Endothelial cell of umbilical vein (primary cell): ENCODE data around the gene SEMG2. TPM values are rescaled to one million over a fixed set of nuclear protein-coding genes. Genes with fewer than 3 reads are reported as not detected.

Experiments
- BruUV-seq: library from RNA; stranded (reverse); fragments of 400-500 nt; replicated peaks from 2 replicates; lab custom pipeline; 2021; lab: Mats Ljungman, UMichigan
- CTCF ChIA-PET: fragments of 300-600, 350-600 bp; sonication (Branson Sonifier 250); formaldehyde crosslinking; loops from one replicate; lab custom pipeline; 2021; ENCODE audit warnings: antibody characterized with exemption, inconsistent platforms; lab: Charles Lee
- POLR2A ChIA-PET: fragments of 300-600, 350-600 bp; sonication (Branson Sonifier 250); formaldehyde crosslinking; loops from one replicate; lab custom pipeline; 2021; ENCODE audit warnings: antibody characterized with exemption, inconsistent platforms; lab: Charles Lee
- DNase-seq: peaks from one replicate; pipeline ENCODE4 v3.0.0-alpha.2; 2011; ENCODE audit warnings: low read depth, low spot score
- FAIRE-seq: peaks from 2 replicates; lab custom pipeline; 2011; peaks lifted over from hg19 to GRCh38; lab: Jason Lieb, UNC
- H2AFZ ChIP-seq: 2 replicates; pipeline ENCODE4 v1.6.0; 2012; ENCODE audit warnings: low read depth, low read length, control low read depth, inconsistent platforms
- H3K27ac ChIP-seq: 2 replicates; pipeline ENCODE4 v1.5.1; 2011; ENCODE audit warnings: low read depth, mild to moderate bottlenecking, control low read depth, low read length, moderate library complexity; ENCODE audit not compliant: insufficient read depth
- H3K27me3 ChIP-seq, 2 experiments: 2 replicates each; pipeline versions ENCODE4 v1.6.0 to v1.6.1; 2011; ENCODE audit warnings: low read length in 2 of 2, mixed read lengths in 1 of 2; ENCODE audit not compliant: control insufficient read depth in 2 of 2, insufficient read depth in 2 of 2
- H3K36me3 ChIP-seq, 2 experiments: 2 replicates in 1 of 2; 3 replicates in 1 of 2; pipeline ENCODE4 v1.5.1; 2011; ENCODE audit warnings: low read length in 2 of 2, mild to moderate bottlenecking in 1 of 2, moderate library complexity in 1 of 2; ENCODE audit not compliant: control insufficient read depth in 2 of 2, insufficient read depth in 2 of 2; ENCODE audit errors: extremely low read depth in 1 of 2
- H3K4me1 ChIP-seq: 3 replicates; pipeline ENCODE4 v1.5.1; 2011; ENCODE audit warnings: mild to moderate bottlenecking, low read length; ENCODE audit not compliant: control insufficient read depth, insufficient read depth; ENCODE audit errors: extremely low read depth
- H3K4me2 ChIP-seq: 2 replicates; pipeline ENCODE4 v1.6.1; 2011; ENCODE audit warnings: low read length, control low read depth, mixed read lengths; ENCODE audit not compliant: insufficient read depth
- H3K4me3 ChIP-seq, 3 experiments: fragments of 200-600 bp in 1 of 3; sonication (generic), shearing (Covaris generic) in 1 of 3; replicated peaks in 1 of 3; 2 replicates each; pipeline ENCODE4 v1.5.1; 2011 to 2016; ENCODE audit warnings: control low read depth in 3 of 3, low read length in 3 of 3, mild to moderate bottlenecking in 2 of 3, inconsistent platforms in 1 of 3, low read depth in 1 of 3, moderate library complexity in 1 of 3; ENCODE audit not compliant: insufficient read depth in 1 of 3
- H3K79me2 ChIP-seq: 2 replicates; pipeline ENCODE4 v1.6.0; 2012; ENCODE audit warnings: low read length, inconsistent platforms; ENCODE audit not compliant: control insufficient read depth, insufficient read depth
- H3K9ac ChIP-seq: replicated peaks from 2 replicates; pipeline ENCODE3; 2011; ENCODE audit warnings: low read length, control low read depth; ENCODE audit not compliant: insufficient read depth; ENCODE audit errors: extremely low read depth
- H3K9me1 ChIP-seq: replicated peaks from 3 replicates; pipeline ENCODE4 v1.6.0; 2011; ENCODE audit warnings: mild to moderate bottlenecking, low read length; ENCODE audit not compliant: control insufficient read depth, insufficient read depth; ENCODE audit errors: extremely low read depth
- H3K9me3 ChIP-seq: replicated peaks from 2 replicates; pipeline ENCODE4 v1.5.1; 2012; ENCODE audit warnings: low read length, inconsistent platforms; ENCODE audit not compliant: control insufficient read depth, insufficient read depth
- H4K20me1 ChIP-seq: replicated peaks from 2 replicates; pipeline ENCODE3; 2011; ENCODE audit warnings: mild to moderate bottlenecking, low read length; ENCODE audit not compliant: control insufficient read depth, insufficient read depth; ENCODE audit errors: extremely low read depth
- CTCF ChIP-seq, 2 donors: IDR thresholded peaks; 1 replicate in 1 of 2; 2 replicates in 1 of 2; pipeline ENCODE4 v1.5.1; 2011; ENCODE audit warnings: low read length in 2 of 2, mild to moderate bottlenecking in 2 of 2, moderate library complexity in 2 of 2, control low read depth in 1 of 2, inconsistent platforms in 1 of 2, low read depth in 1 of 2; ENCODE audit not compliant: insufficient read depth in 1 of 2; ENCODE audit errors: extremely low read depth in 1 of 2
- EZH2 ChIP-seq: IDR thresholded peaks from 2 replicates; pipeline ENCODE4 v1.6.1; 2012; ENCODE audit warnings: borderline replicate concordance, low read depth, mild to moderate bottlenecking, moderate library complexity, low read length, inconsistent platforms; ENCODE audit not compliant: severe bottlenecking
- FOS ChIP-seq: IDR thresholded peaks from 2 replicates; pipeline ENCODE4 v1.6.1; 2011; ENCODE audit warnings: mild to moderate bottlenecking, low read length, moderate library complexity, borderline replicate concordance; ENCODE audit not compliant: insufficient read depth
- GATA2 ChIP-seq: IDR thresholded peaks from 2 replicates; pipeline ENCODE4 v1.7.0; 2011; ENCODE audit warnings: low read depth, mild to moderate bottlenecking, moderate library complexity, mixed read lengths, low read length; ENCODE audit not compliant: insufficient read length, insufficient read depth
- JUN ChIP-seq: IDR thresholded peaks from 2 replicates; pipeline ENCODE4 v1.6.1; 2011; ENCODE audit warnings: borderline replicate concordance, low read depth; ENCODE audit not compliant: insufficient read length, insufficient read depth
- MYC ChIP-seq: IDR thresholded peaks from one replicate; pipeline ENCODE4 v1.6.1; 2011; ENCODE audit warnings: mild to moderate bottlenecking, low read depth, low read length
- POLR2A ChIP-seq: IDR thresholded peaks from 2 replicates; pipeline ENCODE4 v1.6.1; 2012; ENCODE audit warnings: low read depth, mild to moderate bottlenecking, control low read depth, low read length
- POLR2AphosphoS5 ChIP-seq: IDR thresholded peaks from 2 replicates; pipeline ENCODE4 v1.6.1; 2012; ENCODE audit warnings: low read depth, mild to moderate bottlenecking, control low read depth, low read length, moderate library complexity; ENCODE audit not compliant: insufficient read depth
- dilution Hi-C: fragments of 300-500 bp; cut with MboI; formaldehyde crosslinking; loops from one replicate; pipeline ENCODE4 v1.15.0; 2019; ENCODE audit warnings: low sequenced_read_pairs; ENCODE audit not compliant: extremely low pct_ligation_motif_present
- intact Hi-C: fragments of 100-400 bp; cut with micrococcal nuclease; formaldehyde crosslinking; loops from one replicate; pipeline ENCODE4 v1.10.0; 2022
- polyA plus RNA-seq, 4 experiments: library from polyadenylated mRNA; depleted of rRNA in 3 of 4; stranded (reverse) in 3 of 4; unstranded in 1 of 4; fragments of >200 nt; gene quantifications; 2 replicates each; pipeline versions ENCODE4 v1.2.1 to v1.2.3, GENCODE V29; 2011 to 2012; ENCODE audit warnings: missing spikeins in 1 of 4
- total RNA-seq: library from RNA; stranded (reverse); gene quantifications from 2 replicates; pipeline ENCODE4 v1.2.3, GENCODE V29; 2021
- TF ChIP-seq, protein P1 (sequence below): IDR thresholded peaks from 2 replicates; pipeline ENCODE4 v1.6.1; 2011; ENCODE audit not compliant: insufficient read depth, insufficient read length

SEMG2 gene
- total and polyA plus RNA-seq, 2 donors (not counting 3 experiments of a cell fraction or from before 2014, with no cell fraction given) = not detected

GRCh38 chr20:45251884-45252560 is 30.8 kb downstream of the SEMG2 start:
- Histone ChIP-seq H3K4me3 (no peak overlapping the region), H2AFZ (no peak overlapping the region), H3K79me2 (no peaks in the 10 kb centered on the region), H3K4me1 (no peaks in the 10 kb centered on the region), H3K4me2 (no peak overlapping the region), H3K9ac (no peak overlapping the region), H3K27me3 (peaks cover 5 to 7% of the 10 kb centered on the region in 2 experiments), H3K9me1 (no peaks in the 10 kb centered on the region), H3K36me3 (no peaks in the 10 kb centered on the region), H4K20me1 (no peaks in the 10 kb centered on the region), H3K27ac (no peak overlapping the region), H3K9me3 (no peaks in the 10 kb centered on the region)
- no TSS peak for BruUV-seq
- dilution Hi-C loops (no loop called here), intact Hi-C loops (no loop called here)
- no peak for FAIRE-seq
- TF ChIP-seq JUN (no peak), POLR2A (no peak), EZH2 (no peak), MYC (no peak), CTCF (IDR thresholded peaks at IDR 0.05; ENCODE audit: extremely low read depth in 1 of 2, insufficient read depth in 1 of 2, low read depth in 1 of 2, low read length in 2 of 2) (no peak), FOS (no peak), GATA2 (no peak), POLR2AphosphoS5 (no peak)
- TF ChIP-seq, protein P1, sequence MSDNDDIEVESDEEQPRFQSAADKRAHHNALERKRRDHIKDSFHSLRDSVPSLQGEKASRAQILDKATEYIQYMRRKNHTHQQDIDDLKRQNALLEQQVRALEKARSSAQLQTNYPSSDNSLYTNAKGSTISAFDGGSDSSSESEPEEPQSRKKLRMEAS = no peak
- ChIA-PET POLR2A (no interaction called here), CTCF (no interaction called here)
- DNase-seq = no peak
